Measurements from ENCODE around the gene PSMD4.
A peak's percentile ranks its signal among the peaks of the same experiment; 100 is the strongest.

PSMD4 gene

DNA sequence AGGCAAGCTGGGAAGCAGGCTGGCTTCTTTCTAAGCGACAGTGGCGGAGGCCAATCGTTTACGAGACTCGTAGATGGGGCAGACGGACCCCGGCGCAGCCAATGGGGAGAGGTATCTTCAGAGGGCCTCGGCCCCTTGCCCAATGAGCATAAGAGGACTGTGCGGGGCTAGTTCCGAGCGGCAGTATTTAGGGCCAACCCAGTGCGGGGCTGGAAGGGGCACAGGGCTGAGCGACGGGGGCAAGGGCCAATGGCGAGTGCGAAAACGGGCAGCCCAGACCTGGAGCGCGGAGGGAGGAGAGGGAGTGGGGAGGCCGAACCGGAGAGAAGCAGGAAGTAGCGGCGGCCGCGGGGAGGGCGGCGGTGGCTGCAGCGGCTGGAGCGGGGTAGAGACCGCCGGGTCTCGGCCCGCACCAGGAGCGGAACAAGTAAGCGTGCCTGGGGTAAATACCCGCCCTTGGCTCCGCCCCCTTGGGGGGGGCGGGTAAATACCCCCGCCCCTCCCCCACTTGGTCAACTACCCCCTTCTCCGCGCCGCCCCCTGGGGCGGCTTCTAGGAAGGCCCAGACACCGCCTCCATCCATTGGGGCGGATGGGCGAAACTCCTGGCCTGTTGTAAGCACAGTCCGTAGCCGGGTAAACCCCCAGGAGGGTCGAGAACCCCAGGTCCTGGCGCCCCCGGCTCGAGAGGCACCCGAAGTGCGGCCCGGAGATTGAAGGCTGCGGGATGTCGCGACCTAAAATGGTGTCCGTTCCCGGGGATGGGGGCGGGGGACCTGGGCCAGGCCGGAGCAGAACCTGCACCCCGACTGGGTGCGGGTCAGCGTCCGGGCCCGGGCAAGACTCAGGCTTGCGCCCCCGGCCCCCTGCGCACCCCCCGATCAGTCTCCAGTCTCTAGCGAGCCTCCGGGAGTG lies 27.7 kb downstream of the PSMD4 start, which contains the start of gene ZNF687:
TSS of gene ZNF687 (plus strand) at position 331 of the 914 bp plus-strand sequence. CDS start 3,993 bp downstream, outside the sequence.
- peak; percentile 98 for DNase-seq (ENCODE audit: extremely low spot score)
- POLR2A ChIA-PET, result interaction anchor here (0.5 to 1.5 kb wide), 10 partner anchors 13 to 1146 kb away, joined by 3 to 6 read pairs (median 4); partner anchors contain the start of genes PI4KB and VPS72
- CTCF ChIA-PET, result interaction anchor here (0.9 to 2.2 kb wide), 18 partner anchors 10 to 211 kb away, joined by 3 to 13 read pairs (median 4); partner anchors contain the start of gene PI4KB
- TF ChIP-seq, protein P1, sequence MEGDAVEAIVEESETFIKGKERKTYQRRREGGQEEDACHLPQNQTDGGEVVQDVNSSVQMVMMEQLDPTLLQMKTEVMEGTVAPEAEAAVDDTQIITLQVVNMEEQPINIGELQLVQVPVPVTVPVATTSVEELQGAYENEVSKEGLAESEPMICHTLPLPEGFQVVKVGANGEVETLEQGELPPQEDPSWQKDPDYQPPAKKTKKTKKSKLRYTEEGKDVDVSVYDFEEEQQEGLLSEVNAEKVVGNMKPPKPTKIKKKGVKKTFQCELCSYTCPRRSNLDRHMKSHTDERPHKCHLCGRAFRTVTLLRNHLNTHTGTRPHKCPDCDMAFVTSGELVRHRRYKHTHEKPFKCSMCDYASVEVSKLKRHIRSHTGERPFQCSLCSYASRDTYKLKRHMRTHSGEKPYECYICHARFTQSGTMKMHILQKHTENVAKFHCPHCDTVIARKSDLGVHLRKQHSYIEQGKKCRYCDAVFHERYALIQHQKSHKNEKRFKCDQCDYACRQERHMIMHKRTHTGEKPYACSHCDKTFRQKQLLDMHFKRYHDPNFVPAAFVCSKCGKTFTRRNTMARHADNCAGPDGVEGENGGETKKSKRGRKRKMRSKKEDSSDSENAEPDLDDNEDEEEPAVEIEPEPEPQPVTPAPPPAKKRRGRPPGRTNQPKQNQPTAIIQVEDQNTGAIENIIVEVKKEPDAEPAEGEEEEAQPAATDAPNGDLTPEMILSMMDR (IDR thresholded peaks at IDR 0.05; ENCODE audit: control extremely low read depth, extremely low read depth, low read depth, missing control alignments), result no peak

DNA sequence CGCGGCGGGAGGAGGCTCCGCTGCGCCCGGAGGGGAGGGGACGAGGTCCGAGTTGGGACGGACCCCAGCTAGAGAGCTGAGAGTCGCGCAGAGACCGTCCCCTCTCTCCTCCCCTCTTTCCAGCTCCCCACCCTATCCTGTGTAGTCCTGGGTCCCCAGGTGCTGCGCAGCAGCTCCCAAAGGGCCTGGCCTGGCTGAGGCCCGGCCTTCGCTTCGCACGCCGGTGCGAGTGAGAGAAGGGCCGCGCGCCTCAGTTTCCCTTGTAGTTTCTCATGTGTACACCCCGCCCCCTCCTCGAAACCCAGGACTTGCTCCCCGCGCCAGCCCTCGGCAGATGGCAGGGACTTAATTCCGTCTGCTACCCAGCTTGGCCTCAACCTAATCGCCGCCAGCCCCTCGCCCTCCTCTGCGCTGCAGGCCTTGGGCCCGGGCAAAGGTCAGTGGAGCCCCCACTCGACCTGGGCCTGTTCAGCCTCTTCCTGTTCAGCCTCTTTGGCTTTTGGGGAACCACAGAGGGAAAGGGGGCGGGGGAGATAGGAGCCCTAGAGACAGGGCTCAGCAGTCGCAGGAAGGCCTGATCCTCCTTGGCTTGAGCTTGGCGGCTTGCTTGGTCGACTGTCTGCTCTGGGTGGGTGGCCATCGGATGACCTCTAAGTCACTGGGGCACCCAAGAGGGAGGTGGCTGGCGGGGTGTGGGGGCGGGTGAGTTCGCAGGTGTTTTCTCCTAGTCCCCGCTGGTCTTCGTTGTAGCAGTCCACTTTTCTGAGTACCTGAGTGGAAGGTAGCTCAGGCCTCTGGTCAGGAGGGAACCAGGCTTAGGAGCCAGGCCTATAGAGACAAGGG lies 28.6 kb downstream of the PSMD4 start:
- CTCF ChIA-PET, result interaction anchor here (1.1 to 1.9 kb wide), 6 partner anchors 9 to 88 kb away, joined by 3 to 9 read pairs (median 6); no protein-coding TSS in a partner anchor

DNA sequence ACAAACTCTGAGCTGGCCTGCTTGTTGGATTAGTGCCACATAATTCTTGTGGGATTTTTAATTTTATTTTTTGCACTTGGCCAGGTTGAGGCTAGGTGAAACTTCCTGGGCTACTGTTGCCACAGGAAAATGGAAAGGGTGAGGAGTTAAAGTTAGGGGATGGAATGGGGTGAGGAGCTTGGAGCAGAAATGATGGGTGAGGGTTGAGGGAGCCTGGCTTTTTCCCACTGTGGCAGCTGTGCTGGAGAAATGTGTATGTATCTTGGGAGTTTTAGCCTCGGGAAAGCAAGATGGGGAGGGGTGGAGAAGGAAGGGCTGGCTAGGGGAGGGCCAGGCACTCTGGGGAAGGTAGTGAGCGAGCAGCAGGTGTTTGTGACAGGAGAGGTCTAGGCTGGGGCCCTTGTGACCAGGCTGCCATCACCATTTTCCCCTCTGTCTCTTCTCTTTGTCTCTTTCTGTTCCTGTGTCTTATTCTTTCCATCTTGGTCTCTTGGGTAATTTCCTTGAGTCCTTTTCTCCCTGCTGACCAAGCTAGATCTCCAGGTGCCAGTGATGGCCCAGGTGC lies 29.6 kb downstream of the PSMD4 start:
- TF ChIP-seq, protein P1 (IDR thresholded peaks at IDR 0.05; ENCODE audit: control extremely low read depth, extremely low read depth, low read depth, missing control alignments), result no peak
- ChIA-PET POLR2A (interaction anchor here (0.6 kb wide), 1 partner anchor 12 kb away, joined by 3 read pairs; no protein-coding TSS in a partner anchor), CTCF (interaction anchor here (1.1 to 2.0 kb wide), 6 partner anchors 8 to 89 kb away, joined by 3 to 9 read pairs (median 6); no protein-coding TSS in a partner anchor)
- no peak for DNase-seq (ENCODE audit: extremely low spot score)

More for the DNA sequence above, 28.6 kb downstream of the PSMD4 start:
- TF ChIP-seq, protein P1 (IDR thresholded peaks at IDR 0.05; ENCODE audit: control extremely low read depth, extremely low read depth, low read depth, missing control alignments), result peak; percentile 4
- POLR2A ChIA-PET, result interaction anchor here (0.6 to 1.5 kb wide), 3 partner anchors 44 to 1145 kb away, joined by 3 to 4 read pairs (median 3); partner anchors contain the start of genes PI4KB and VPS72
- peak; percentile 59 for DNase-seq (ENCODE audit: extremely low spot score)

DNA sequence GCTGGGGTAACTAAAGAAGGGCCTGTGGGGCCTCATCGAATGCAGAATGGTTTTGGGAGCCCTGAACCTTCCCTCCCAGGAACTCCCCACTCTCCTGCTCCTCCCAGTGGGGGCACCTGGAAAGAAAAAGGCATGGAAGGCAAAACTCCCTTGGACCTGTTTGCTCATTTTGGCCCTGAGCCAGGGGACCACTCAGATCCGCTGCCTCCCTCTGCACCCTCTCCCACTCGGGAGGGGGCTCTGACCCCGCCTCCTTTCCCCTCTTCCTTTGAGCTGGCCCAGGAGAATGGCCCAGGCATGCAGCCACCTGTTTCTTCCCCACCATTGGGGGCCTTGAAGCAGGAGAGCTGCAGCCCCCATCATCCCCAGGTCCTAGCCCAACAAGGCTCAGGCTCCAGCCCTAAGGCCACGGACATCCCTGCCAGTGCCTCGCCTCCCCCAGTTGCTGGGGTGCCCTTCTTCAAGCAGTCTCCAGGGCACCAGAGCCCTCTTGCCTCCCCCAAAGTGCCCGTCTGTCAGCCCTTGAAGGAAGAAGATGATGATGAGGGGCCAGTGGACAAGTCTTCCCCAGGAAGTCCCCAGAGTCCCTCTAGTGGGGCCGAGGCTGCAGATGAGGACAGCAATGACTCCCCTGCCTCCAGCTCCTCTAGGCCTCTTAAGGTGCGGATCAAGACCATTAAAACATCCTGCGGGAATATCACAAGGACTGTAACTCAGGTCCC lies 32.2 kb downstream of the PSMD4 start:
- POLR2A ChIA-PET, result no interaction called here
- CTCF ChIA-PET, result interaction anchor here (1.3 to 2.3 kb wide), 2 partner anchors 11 to 14 kb away, joined by 4 to 8 read pairs; no protein-coding TSS in a partner anchor
- no peak for DNase-seq (ENCODE audit: extremely low spot score)
- TF ChIP-seq, protein P1 (IDR thresholded peaks at IDR 0.05; ENCODE audit: control extremely low read depth, extremely low read depth, low read depth, missing control alignments), result no peak

DNA sequence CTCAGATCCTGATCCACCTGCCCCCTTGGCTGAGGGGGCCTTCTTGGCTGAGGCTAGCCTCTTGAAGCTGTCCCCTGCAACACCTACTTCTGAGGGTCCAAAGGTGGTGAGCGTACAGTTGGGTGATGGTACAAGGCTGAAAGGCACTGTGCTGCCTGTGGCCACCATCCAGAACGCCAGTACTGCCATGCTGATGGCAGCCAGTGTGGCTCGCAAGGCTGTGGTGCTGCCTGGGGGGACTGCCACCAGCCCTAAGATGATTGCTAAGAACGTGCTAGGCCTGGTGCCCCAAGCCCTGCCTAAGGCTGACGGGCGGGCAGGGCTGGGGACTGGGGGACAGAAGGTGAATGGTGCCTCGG lies 32.8 kb downstream of the PSMD4 start:
- POLR2A ChIA-PET, result no interaction called here
- CTCF ChIA-PET, result interaction anchor here (1.3 to 2.3 kb wide), 2 partner anchors 10 to 14 kb away, joined by 4 to 8 read pairs; no protein-coding TSS in a partner anchor
- DNase-seq (ENCODE audit: extremely low spot score), result no peak
- TF ChIP-seq, protein P1 (IDR thresholded peaks at IDR 0.05; ENCODE audit: control extremely low read depth, extremely low read depth, low read depth, missing control alignments), result no peak

Measured in GM10248 (cell line).